GM15510 (cell line): Measurements from ENCODE around the gene C9orf153.

Source experiments
- POLR2A ChIP-seq: IDR thresholded peaks from 3 replicates; pipeline ENCODE4 v1.6.1; 2011; ENCODE audit warnings: borderline replicate concordance; ENCODE audit not compliant: insufficient read length; ENCODE audit errors: extremely low read depth

Gene C9orf153

GRCh38 chr9:86181379-86182315 is 77.8 kb downstream of the C9orf153 start:
- no peak for TF ChIP-seq POLR2A

- no peak for TF ChIP-seq POLR2A
These were observed 81.0 kb downstream of the C9orf153 start for GRCh38 chr9:86178503-86178902.

GRCh38 chr9:86177995-86178394 is 81.5 kb downstream of the C9orf153 start:
- no peak for TF ChIP-seq POLR2A

- no peak for TF ChIP-seq POLR2A
These were observed 83.0 kb downstream of the C9orf153 start for GRCh38 chr9:86176468-86176867.

DNA sequence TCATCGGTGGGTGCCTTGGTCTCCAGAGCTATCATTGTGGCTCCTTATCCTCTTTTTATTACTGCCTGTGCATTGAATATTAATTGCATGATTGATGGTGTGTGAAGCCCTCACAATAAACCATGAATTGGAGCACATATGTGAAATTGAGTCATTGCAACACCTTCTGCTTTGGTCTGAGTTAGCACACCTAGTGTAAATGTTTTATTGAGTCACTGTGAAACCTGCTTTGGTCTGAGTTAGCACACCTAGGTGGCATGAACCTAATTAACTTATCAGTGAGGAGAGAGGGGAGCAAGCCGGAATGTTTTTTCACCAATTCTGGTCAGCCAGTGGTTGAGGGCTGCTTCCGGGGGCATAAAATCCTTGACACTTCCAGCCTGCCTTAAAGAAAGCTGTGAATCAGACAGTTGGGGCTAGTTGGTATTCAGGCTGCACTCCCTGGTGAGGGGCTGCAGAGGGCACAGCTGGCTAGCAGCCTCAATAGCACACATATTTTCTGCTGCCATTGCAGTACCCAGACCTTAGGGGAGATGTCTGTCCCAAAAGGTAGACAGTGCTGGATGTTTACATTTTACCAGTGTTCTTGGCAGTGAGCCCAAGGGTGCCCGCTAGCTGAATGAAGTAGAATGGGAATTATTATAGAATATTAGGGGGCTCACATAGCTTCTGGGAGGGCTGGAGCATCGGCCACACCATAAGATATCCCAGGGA is 83.6 kb downstream of the C9orf153 start:
- TF ChIP-seq POLR2A, result no peak

DNA sequence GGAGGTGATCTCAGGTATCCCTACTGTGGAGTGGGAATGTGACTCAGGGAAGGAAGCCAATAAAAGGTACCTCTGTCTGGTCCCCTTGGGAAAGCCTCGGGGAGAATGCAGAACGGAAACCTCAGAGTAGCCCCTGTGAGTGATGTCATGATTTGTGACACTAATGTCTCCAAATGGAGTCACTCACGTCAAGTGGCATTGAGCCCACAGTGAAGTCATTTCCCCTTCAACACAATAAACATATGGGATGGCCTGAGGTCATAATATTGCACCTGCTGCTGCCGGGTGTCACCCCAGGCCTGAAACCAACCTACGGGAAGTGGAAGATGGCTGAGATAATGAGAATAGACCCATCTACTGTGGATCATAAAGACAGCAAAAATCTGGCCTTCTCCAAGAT is 84.2 kb downstream of the C9orf153 start:
- no peak for TF ChIP-seq POLR2A
